Fibroblast of mammary gland (primary cell): ENCODE results near the gene LPCAT2.
A peak's percentile ranks its signal among the peaks of the same experiment; 100 is the strongest.

Source experiments
- DNase-seq: peaks from one replicate; pipeline ENCODE4 v3.0.0-alpha.2; 2010; ENCODE audit warnings: low read depth
- H3K4me3 ChIP-seq: 2 replicates; pipeline ENCODE4 v1.5.1; 2011; ENCODE audit warnings: low read depth, mild to moderate bottlenecking, low read length, moderate library complexity; ENCODE audit not compliant: control insufficient read depth
- TF ChIP-seq, protein P1 (sequence below): conservative IDR thresholded peaks from 2 replicates; pipeline ENCODE4 v1.5.1; 2011; ENCODE audit warnings: low read depth, low read length, inconsistent platforms; ENCODE audit not compliant: control insufficient read depth, insufficient read depth

Gene LPCAT2

GRCh38 chr16:55498101-55498500 lies 10.8 kb upstream of the LPCAT2 start:
- DNase-seq, result no peak
- no peak overlapping the region for H3K4me3 ChIP-seq
- TF ChIP-seq, protein P1, sequence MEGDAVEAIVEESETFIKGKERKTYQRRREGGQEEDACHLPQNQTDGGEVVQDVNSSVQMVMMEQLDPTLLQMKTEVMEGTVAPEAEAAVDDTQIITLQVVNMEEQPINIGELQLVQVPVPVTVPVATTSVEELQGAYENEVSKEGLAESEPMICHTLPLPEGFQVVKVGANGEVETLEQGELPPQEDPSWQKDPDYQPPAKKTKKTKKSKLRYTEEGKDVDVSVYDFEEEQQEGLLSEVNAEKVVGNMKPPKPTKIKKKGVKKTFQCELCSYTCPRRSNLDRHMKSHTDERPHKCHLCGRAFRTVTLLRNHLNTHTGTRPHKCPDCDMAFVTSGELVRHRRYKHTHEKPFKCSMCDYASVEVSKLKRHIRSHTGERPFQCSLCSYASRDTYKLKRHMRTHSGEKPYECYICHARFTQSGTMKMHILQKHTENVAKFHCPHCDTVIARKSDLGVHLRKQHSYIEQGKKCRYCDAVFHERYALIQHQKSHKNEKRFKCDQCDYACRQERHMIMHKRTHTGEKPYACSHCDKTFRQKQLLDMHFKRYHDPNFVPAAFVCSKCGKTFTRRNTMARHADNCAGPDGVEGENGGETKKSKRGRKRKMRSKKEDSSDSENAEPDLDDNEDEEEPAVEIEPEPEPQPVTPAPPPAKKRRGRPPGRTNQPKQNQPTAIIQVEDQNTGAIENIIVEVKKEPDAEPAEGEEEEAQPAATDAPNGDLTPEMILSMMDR, result no peak

DNA sequence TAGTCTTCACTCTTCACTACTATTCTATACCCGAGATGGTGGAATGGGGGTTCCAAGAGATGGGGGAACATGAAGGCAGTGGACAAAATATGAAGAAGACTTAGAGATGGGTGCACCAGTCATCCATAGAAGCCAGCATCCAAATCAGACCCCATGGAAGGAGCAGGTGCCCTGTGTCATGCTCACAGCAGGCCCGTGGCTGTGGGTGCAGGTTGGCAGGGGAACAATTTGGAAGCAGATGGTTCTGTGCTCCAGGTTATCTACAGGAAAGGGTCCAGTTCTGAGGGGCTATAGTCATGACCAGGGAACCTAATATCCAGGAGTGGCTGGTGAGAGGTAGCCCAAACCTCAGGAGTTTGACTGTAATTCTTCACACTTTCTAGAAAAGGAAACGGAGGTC lies 9.6 kb upstream of the LPCAT2 start:
- no peak overlapping the region for H3K4me3 ChIP-seq
- TF ChIP-seq, protein P1, result no peak
- DNase-seq, result no peak

- H3K4me3 ChIP-seq, result no peak overlapping the region
- TF ChIP-seq, protein P1, result no peak
- peak; percentile 96 for DNase-seq
Observed at GRCh38 chr16:55499951-55500529, 8.8 kb upstream of the LPCAT2 start.

DNA sequence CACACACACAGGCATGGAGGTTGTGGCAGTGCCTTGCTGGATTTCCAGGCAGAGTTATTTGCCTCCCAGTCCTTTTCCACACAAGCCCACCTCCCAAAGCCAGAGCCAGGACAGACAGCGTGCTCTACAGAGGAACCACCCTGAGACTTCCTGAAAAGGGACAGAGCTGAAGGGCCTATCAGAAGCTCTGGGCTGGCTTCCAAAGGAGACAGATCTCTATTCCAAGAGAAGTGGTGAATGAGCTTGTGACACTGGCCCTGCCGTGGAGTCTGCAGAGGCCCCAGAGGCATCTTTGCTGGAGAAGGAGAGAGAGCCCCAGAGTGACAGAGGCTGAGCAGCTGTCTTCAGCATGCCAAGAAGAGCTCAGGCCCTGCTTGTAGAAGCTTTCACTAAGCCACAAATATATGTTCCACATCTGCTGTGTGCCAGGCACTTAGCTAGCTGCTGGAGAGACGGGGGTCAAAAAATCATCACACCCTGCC lies 8.3 kb upstream of the LPCAT2 start:
- TF ChIP-seq, protein P1, result no peak
- no peak overlapping the region for H3K4me3 ChIP-seq
- no peak for DNase-seq

DNA sequence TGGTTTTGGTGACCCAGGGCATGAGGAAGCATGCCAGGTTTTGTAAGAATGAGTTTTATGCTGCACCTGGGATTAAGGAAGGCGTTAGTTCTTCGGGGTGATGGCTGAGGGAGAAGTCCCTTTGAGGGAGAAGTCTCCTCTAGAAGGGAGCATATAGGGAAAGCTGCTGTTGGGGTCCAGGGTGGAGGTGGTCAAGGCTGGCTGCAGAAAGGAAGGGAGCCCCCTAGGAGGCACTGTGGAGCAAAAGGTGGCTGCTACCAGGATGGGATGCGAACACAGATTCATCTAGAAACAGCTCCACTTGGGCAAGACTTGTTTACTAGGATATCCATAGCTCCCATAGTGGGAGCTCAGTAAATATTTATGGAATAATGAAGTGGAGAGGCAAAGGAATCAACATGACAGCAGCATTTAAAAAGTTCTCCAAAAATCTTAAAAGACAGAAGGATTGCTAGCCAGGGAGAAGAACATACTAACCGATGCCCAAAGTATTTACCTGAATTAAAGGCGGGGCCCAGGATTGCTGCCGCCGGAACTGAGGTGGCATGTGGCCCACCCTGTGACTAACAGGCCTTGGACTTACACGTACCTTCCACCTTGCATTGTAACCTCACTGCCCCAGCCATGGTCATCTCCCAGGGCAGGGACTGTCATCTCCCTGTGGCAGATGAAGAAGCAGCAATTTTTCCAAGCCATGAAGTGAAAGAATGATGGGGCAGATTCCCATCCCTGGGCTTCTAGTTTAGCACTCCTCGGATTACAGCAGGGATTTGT lies 7.1 kb upstream of the LPCAT2 start:
- TF ChIP-seq, protein P1, result peak; percentile 49

GRCh38 chr16:55502801-55503366 lies 6.0 kb upstream of the LPCAT2 start:
- H3K4me3 ChIP-seq, result no peak overlapping the region
- peak; percentile 94 for DNase-seq
- TF ChIP-seq, protein P1, result no peak

More for the DNA sequence above, 7.1 kb upstream of the LPCAT2 start:
- no peak overlapping the region for H3K4me3 ChIP-seq
- DNase-seq, result no peak
